Measurements from ENCODE around the gene ABLIM2.

Gene ABLIM2

GRCh38 chr4:8135666-8136065, 22.9 kb downstream of the ABLIM2 start:
- no peak for DNase-seq

- DNase-seq = no peak
Measured at GRCh38 chr4:8133897-8134563, 24.6 kb downstream of the ABLIM2 start.

GRCh38 chr4:8132947-8133705, 25.5 kb downstream of the ABLIM2 start:
- no peak for DNase-seq

GRCh38 chr4:8132400-8132799, 26.2 kb downstream of the ABLIM2 start:
- no peak for DNase-seq

GRCh38 chr4:8131826-8132225, 26.8 kb downstream of the ABLIM2 start:
- no peak for DNase-seq

- no peak for DNase-seq
Measured at GRCh38 chr4:8131210-8131609, 27.4 kb downstream of the ABLIM2 start.

- DNase-seq = no peak
Measured at GRCh38 chr4:8130346-8131066, 28.1 kb downstream of the ABLIM2 start.

GRCh38 chr4:8129785-8130184, 28.8 kb downstream of the ABLIM2 start:
- DNase-seq = no peak

- DNase-seq = no peak
Measured at GRCh38 chr4:8129136-8129535, 29.5 kb downstream of the ABLIM2 start.

- DNase-seq = no peak
Measured at GRCh38 chr4:8128100-8128856, 30.3 kb downstream of the ABLIM2 start.

GRCh38 chr4:8127051-8127826, 31.4 kb downstream of the ABLIM2 start:
- no peak for DNase-seq

GRCh38 chr4:8126523-8126922, 32.1 kb downstream of the ABLIM2 start:
- DNase-seq = no peak

- no peak for DNase-seq
Measured at GRCh38 chr4:8125526-8126056, 33.0 kb downstream of the ABLIM2 start.

GRCh38 chr4:8123870-8124269, 34.7 kb downstream of the ABLIM2 start:
- no peak for DNase-seq

- DNase-seq = no peak
Measured at GRCh38 chr4:8123389-8123788, 35.2 kb downstream of the ABLIM2 start.

- DNase-seq = no peak
Measured at GRCh38 chr4:8122746-8123145, 35.9 kb downstream of the ABLIM2 start.

GRCh38 chr4:8121292-8122015, 37.2 kb downstream of the ABLIM2 start:
- DNase-seq = no peak

- no peak for DNase-seq
Measured at GRCh38 chr4:8120501-8120900, 38.1 kb downstream of the ABLIM2 start.

- DNase-seq = no peak
Measured at GRCh38 chr4:8119877-8120276, 38.7 kb downstream of the ABLIM2 start.

GRCh38 chr4:8118531-8118930, 40.1 kb downstream of the ABLIM2 start:
- no peak for DNase-seq

- DNase-seq = no peak
Measured at GRCh38 chr4:8118035-8118434, 40.6 kb downstream of the ABLIM2 start.
